ENCODE data around the gene CASP10.

DNA sequence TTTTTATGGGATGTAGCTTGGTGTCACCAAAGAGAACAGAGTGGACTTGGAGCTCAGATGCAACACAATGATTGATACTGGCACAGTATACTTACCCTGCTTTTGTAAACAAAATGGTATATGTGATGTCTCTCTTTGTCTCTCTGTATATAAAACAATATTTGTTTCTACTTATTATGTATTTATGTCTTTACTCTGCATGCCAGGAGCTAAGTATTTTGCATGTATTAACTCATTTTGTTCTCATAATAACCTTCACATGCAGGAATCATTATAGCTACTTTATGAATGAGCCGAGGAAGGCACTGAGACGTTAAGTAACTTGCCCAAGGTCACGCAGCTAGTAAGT is 49.5 kb downstream of the CASP10 start:
- TF ChIP-seq NFYB (CRISPR knock-in tag; conservative IDR thresholded peaks at IDR 0.05; ENCODE audit: low read depth) = no peak
- no peak for TF ChIP-seq FOXP1 (CRISPR knock-in tag; IDR thresholded peaks at IDR 0.05; ENCODE audit: borderline replicate concordance)
- TF ChIP-seq, protein P1, sequence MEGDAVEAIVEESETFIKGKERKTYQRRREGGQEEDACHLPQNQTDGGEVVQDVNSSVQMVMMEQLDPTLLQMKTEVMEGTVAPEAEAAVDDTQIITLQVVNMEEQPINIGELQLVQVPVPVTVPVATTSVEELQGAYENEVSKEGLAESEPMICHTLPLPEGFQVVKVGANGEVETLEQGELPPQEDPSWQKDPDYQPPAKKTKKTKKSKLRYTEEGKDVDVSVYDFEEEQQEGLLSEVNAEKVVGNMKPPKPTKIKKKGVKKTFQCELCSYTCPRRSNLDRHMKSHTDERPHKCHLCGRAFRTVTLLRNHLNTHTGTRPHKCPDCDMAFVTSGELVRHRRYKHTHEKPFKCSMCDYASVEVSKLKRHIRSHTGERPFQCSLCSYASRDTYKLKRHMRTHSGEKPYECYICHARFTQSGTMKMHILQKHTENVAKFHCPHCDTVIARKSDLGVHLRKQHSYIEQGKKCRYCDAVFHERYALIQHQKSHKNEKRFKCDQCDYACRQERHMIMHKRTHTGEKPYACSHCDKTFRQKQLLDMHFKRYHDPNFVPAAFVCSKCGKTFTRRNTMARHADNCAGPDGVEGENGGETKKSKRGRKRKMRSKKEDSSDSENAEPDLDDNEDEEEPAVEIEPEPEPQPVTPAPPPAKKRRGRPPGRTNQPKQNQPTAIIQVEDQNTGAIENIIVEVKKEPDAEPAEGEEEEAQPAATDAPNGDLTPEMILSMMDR (IDR thresholded peaks at IDR 0.05) = no peak
- no peak for TF ChIP-seq CREB1 (CRISPR knock-in tag; IDR thresholded peaks at IDR 0.05)
- no peak for TF ChIP-seq NFE2L1 (CRISPR knock-in tag; IDR thresholded peaks at IDR 0.05)
- TF ChIP-seq JUN (CRISPR knock-in tag; IDR thresholded peaks at IDR 0.05) = no peak
- TF ChIP-seq, protein P2, sequence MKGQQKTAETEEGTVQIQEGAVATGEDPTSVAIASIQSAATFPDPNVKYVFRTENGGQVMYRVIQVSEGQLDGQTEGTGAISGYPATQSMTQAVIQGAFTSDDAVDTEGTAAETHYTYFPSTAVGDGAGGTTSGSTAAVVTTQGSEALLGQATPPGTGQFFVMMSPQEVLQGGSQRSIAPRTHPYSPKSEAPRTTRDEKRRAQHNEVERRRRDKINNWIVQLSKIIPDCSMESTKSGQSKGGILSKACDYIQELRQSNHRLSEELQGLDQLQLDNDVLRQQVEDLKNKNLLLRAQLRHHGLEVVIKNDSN (CRISPR knock-in tag; IDR thresholded peaks at IDR 0.05) = no peak
- no peak for TF ChIP-seq MYBL2 (CRISPR knock-in tag; IDR thresholded peaks at IDR 0.05)
- no peak for TF ChIP-seq ZNF396 (CRISPR knock-in tag; IDR thresholded peaks at IDR 0.05; ENCODE audit: borderline replicate concordance)
- TF ChIP-seq, protein P3, sequence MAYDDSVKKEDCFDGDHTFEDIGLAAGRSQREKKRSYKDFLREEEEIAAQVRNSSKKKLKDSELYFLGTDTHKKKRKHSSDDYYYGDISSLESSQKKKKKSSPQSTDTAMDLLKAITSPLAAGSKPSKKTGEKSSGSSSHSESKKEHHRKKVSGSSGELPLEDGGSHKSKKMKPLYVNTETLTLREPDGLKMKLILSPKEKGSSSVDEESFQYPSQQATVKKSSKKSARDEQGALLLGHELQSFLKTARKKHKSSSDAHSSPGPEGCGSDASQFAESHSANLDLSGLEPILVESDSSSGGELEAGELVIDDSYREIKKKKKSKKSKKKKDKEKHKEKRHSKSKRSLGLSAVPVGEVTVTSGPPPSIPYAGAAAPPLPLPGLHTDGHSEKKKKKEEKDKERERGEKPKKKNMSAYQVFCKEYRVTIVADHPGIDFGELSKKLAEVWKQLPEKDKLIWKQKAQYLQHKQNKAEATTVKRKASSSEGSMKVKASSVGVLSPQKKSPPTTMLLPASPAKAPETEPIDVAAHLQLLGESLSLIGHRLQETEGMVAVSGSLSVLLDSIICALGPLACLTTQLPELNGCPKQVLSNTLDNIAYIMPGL (CRISPR knock-in tag; IDR thresholded peaks at IDR 0.05) = no peak
- no peak for TF ChIP-seq ZNF232 (CRISPR knock-in tag; IDR thresholded peaks at IDR 0.05)
- TF ChIP-seq ETV6 (CRISPR knock-in tag; IDR thresholded peaks at IDR 0.05) = no peak
- TF ChIP-seq FOXJ3 (CRISPR knock-in tag; IDR thresholded peaks at IDR 0.05; ENCODE audit: borderline replicate concordance) = no peak
- TF ChIP-seq, protein P4, sequence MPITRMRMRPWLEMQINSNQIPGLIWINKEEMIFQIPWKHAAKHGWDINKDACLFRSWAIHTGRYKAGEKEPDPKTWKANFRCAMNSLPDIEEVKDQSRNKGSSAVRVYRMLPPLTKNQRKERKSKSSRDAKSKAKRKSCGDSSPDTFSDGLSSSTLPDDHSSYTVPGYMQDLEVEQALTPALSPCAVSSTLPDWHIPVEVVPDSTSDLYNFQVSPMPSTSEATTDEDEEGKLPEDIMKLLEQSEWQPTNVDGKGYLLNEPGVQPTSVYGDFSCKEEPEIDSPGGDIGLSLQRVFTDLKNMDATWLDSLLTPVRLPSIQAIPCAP (CRISPR knock-in tag; IDR thresholded peaks at IDR 0.05) = no peak

All from WTC11 (cell line).